BJ (cell line): Measurements from ENCODE around the gene ZNF287. TPM values are rescaled to one million over a fixed set of nuclear protein-coding genes. Genes with fewer than 3 reads are reported as not detected.

Experiments used
- CTCF ChIA-PET: fragments of 350-600 bp; formaldehyde crosslinking; extraction: SDS; loops from one replicate; lab custom pipeline; 2021; ENCODE audit warnings: antibody characterized with exemption, inconsistent platforms; lab: Yijun Ruan, JAX
- POLR2A ChIA-PET: fragments of 300-600 bp; sonication (Branson Sonifier 250); formaldehyde crosslinking; extraction: SDS; loops from one replicate; lab custom pipeline; 2021; ENCODE audit warnings: antibody characterized with exemption; lab: Charles Lee
- DNase-seq: peaks from one replicate; pipeline ENCODE4 v3.0.0-alpha.2; 2011; ENCODE audit warnings: low read depth
- H3K27me3 ChIP-seq: 2 replicates; pipeline ENCODE4 v1.6.0; 2011; ENCODE audit warnings: low read length; ENCODE audit not compliant: control insufficient read depth, insufficient read depth
- H3K36me3 ChIP-seq: 2 replicates; pipeline ENCODE4 v1.5.1; 2011; ENCODE audit warnings: low read length; ENCODE audit not compliant: control insufficient read depth, insufficient read depth
- H3K4me3 ChIP-seq: 2 replicates; pipeline ENCODE4 v1.5.1; 2011; ENCODE audit warnings: low read depth, mild to moderate bottlenecking, control low read depth, low read length
- CTCF ChIP-seq: IDR thresholded peaks from 2 replicates; pipeline ENCODE4 v1.5.1; 2011; ENCODE audit warnings: low read depth, mild to moderate bottlenecking, control low read depth, inconsistent platforms, low read length, moderate library complexity; ENCODE audit not compliant: insufficient read depth
- polyA plus RNA-seq: library from polyadenylated mRNA; depleted of rRNA; stranded (reverse); fragments of >200 nt; gene quantifications from 2 replicates; pipeline ENCODE4 v1.2.3, GENCODE V29; 2011

Gene ZNF287
- polyA plus RNA-seq, 1 experiment, result 6.0 TPM

GRCh38 chr17:16517477-16517876 lies 51.5 kb downstream of the ZNF287 start:
- no peak for DNase-seq
- ChIA-PET POLR2A (no interaction called here), CTCF (interaction anchor here (1.1 to 11.1 kb wide), 8 partner anchors 15 to 153 kb away, joined by 3 to 264 read pairs (median 4); no protein-coding TSS in a partner anchor)
- Histone ChIP-seq H3K36me3 (no peaks in the 10 kb centered on the region), H3K4me3 (no peak overlapping the region), H3K27me3 (peaks cover 2% of the 10 kb centered on the region)
- TF ChIP-seq CTCF, result no peak

- peak overlapping the region; percentile 12; the same call in 1 of the 2 replicates for H3K4me3 ChIP-seq
- ChIA-PET POLR2A (no interaction called here), CTCF (interaction anchor here (0.6 to 11.1 kb wide), 7 partner anchors 14 to 153 kb away, joined by 3 to 264 read pairs (median 3); no protein-coding TSS in a partner anchor)
- peak; percentile 23 for DNase-seq
- no peak for TF ChIP-seq CTCF
- H3K27me3 ChIP-seq, result no peaks in the 10 kb centered on the region
- H3K36me3 ChIP-seq, result no peaks in the 10 kb centered on the region
These were observed 52.4 kb downstream of the ZNF287 start for GRCh38 chr17:16516594-16517051.

GRCh38 chr17:16515933-16516332 lies 53.1 kb downstream of the ZNF287 start:
- Histone ChIP-seq H3K36me3 (no peaks in the 10 kb centered on the region), H3K4me3 (no peak overlapping the region), H3K27me3 (no peaks in the 10 kb centered on the region)
- POLR2A ChIA-PET, result no interaction called here
- TF ChIP-seq CTCF, result no peak
- DNase-seq, result no peak
- CTCF ChIA-PET, result interaction anchor here (1.2 to 11.1 kb wide), 2 partner anchors 29 to 63 kb away, joined by 3 to 264 read pairs; no protein-coding TSS in a partner anchor

- no peak for DNase-seq
These were observed 55.1 kb downstream of the ZNF287 start for GRCh38 chr17:16513873-16514272.

DNA sequence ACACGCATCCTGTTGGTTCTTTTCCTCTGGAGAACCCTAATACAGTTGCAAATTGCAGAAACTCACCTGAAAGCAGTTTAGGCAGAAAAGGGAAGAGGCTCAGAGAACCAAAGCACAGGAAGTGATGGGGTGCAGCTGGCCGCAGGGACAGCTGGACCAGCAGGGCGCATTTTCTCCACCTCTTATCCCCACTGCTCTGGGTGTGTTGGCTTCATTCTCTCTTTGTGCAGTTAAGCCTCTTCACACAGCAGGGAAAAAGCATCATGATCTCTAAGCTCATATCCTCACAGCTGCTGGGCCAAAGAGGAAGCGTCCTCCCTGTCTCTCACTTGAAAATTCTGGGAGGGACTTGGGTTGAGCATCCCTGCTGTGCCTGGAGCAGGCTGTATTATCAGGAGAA lies 57.0 kb downstream of the ZNF287 start:
- ChIA-PET CTCF (interaction anchor here (1.1 to 2.8 kb wide), 4 partner anchors 9 to 59 kb away, joined by 3 to 21 read pairs (median 6); no protein-coding TSS in a partner anchor), POLR2A (interaction anchor here (0.5 kb wide), 1 partner anchor 33 kb away, joined by 3 read pairs; no protein-coding TSS in a partner anchor)
- Histone ChIP-seq H3K4me3 (no peak overlapping the region), H3K27me3 (peaks cover 5% of the 10 kb centered on the region), H3K36me3 (no peaks in the 10 kb centered on the region)
- no peak for TF ChIP-seq CTCF
- no peak for DNase-seq

More at GRCh38 chr17:16513873-16514272, 55.1 kb downstream of the ZNF287 start:
- no peak overlapping the region for H3K4me3 ChIP-seq
- no peaks in the 10 kb centered on the region for H3K36me3 ChIP-seq
- POLR2A ChIA-PET, result no interaction called here
- CTCF ChIA-PET, result interaction anchor here (1.9 kb wide), 1 partner anchor 61 kb away, joined by 6 read pairs; no protein-coding TSS in a partner anchor
- TF ChIP-seq CTCF, result no peak
- H3K27me3 ChIP-seq, result peaks cover 3% of the 10 kb centered on the region; the same call in 1 of the 2 replicates
